HCT116 (cell line): ENCODE data around the gene DHRS11. TPM values are rescaled to one million over a fixed set of nuclear protein-coding genes. Genes with fewer than 3 reads are reported as not detected.

Source experiments
- ATAC-seq: fragments of 200-7000 bp; cut with Tn5 transposase; 2 replicates; pipeline ENCODE4 v1.9.1; 2020; ENCODE audit warnings: mild to moderate bottlenecking, moderate library complexity
- BruUV-seq: library from RNA; stranded (reverse); fragments of 400-500 nt; replicated peaks from 2 replicates; lab custom pipeline; 2021; lab: Mats Ljungman, UMichigan
- CTCF ChIA-PET: fragments of 300-600 bp; sonication (Branson Sonifier 250); formaldehyde crosslinking; loops from one replicate; lab custom pipeline; 2021; ENCODE audit warnings: antibody characterized with exemption; lab: Charles Lee
- POLR2A ChIA-PET: fragments of 300-600, 350-600 bp; sonication (Branson Sonifier 250); formaldehyde crosslinking; loops from one replicate; lab custom pipeline; 2021; ENCODE audit warnings: antibody characterized with exemption; lab: Charles Lee
- RAD21 ChIA-PET, 2 experiments: fragments of 300-600 bp; sonication (Branson Sonifier 250); formaldehyde crosslinking; loops; one replicate each; lab custom pipeline; 2023; ENCODE audit warnings: low total read pairs in 2 of 2; ENCODE audit not compliant: uncharacterized antibody in 2 of 2, unreplicated experiment in 2 of 2, low non-redundant PET in 1 of 2; lab: Charles Lee
- DNase-seq: peaks from one replicate; pipeline ENCODE4 v3.0.0-alpha.2; 2010; ENCODE audit warnings: low read depth, low spot score
- H2AFZ ChIP-seq: fragments of 200-600 bp; shearing (Covaris generic), sonication (generic); 2 replicates; pipeline ENCODE4 v1.6.1; 2017; ENCODE audit warnings: low read depth, mixed run types, mixed read lengths, antibody characterized with exemption, low read length; ENCODE audit not compliant: poor library complexity, severe bottlenecking
- H3K27ac ChIP-seq: 2 replicates; pipeline ENCODE4 v1.5.1; 2012; ENCODE audit warnings: low read depth, low read length
- H3K27me3 ChIP-seq: fragments of 200-600 bp; sonication (generic); 2 replicates; pipeline ENCODE4 v1.6.1; 2016; ENCODE audit warnings: mixed run types, low read length, mixed read lengths; ENCODE audit not compliant: insufficient read depth
- H3K36me3 ChIP-seq, 2 experiments: fragments of 200-500 bp in 1 of 2; fragments of 200-600 bp in 1 of 2; sonication (Bioruptor generic) in 1 of 2; sonication (generic) in 1 of 2; 2 replicates each; pipeline versions ENCODE4 v1.5.1 to v1.6.1; 2014 to 2016; ENCODE audit warnings: low read length in 2 of 2, inconsistent platforms in 1 of 2, mixed read lengths in 1 of 2, mixed run types in 1 of 2; ENCODE audit not compliant: insufficient read depth in 2 of 2, control insufficient read depth in 1 of 2
- H3K4me1 ChIP-seq, 2 experiments: fragments of 200-600 bp in 1 of 2; sonication (generic) in 1 of 2; 2 replicates each; pipeline versions ENCODE4 v1.5.1 to v1.6.1; 2012 to 2017; ENCODE audit warnings: low read length in 2 of 2, inconsistent platforms in 1 of 2, mild to moderate bottlenecking in 1 of 2, mixed read lengths in 1 of 2, mixed run types in 1 of 2, moderate library complexity in 1 of 2; ENCODE audit not compliant: insufficient read depth in 2 of 2, control insufficient read depth in 1 of 2
- H3K4me2 ChIP-seq: fragments of 200-600 bp; sonication (generic); 2 replicates; pipeline ENCODE4 v1.6.1; 2017; ENCODE audit warnings: mixed run types, low read length, mixed read lengths
- H3K4me3 ChIP-seq, 2 experiments: fragments of 200-600 bp in 1 of 2; sonication (generic) in 1 of 2; replicated peaks in 1 of 2; 2 replicates each; pipeline ENCODE4 v1.5.1; 2011 to 2016; ENCODE audit warnings: low read length in 2 of 2, control low read depth in 1 of 2, low read depth in 1 of 2, mild to moderate bottlenecking in 1 of 2, mixed read lengths in 1 of 2, mixed run types in 1 of 2
- H3K79me2 ChIP-seq: fragments of 200-600 bp; sonication (generic); 2 replicates; pipeline ENCODE4 v1.6.1; 2017; ENCODE audit warnings: mild to moderate bottlenecking, mixed run types, low read length, moderate library complexity, mixed read lengths; ENCODE audit not compliant: insufficient read depth
- H3K9ac ChIP-seq: fragments of 200-600 bp; sonication (generic); 2 replicates; pipeline ENCODE4 v1.6.1; 2016; ENCODE audit warnings: low read length, mixed read lengths
- H3K9me2 ChIP-seq: fragments of 200-600 bp; sonication (generic), shearing (Covaris generic); 2 replicates; pipeline ENCODE4 v1.6.1; 2017; ENCODE audit warnings: mixed run types, mild to moderate bottlenecking, moderate library complexity; ENCODE audit not compliant: insufficient read depth
- H3K9me3 ChIP-seq, 2 experiments: fragments of 200-500 bp in 1 of 2; fragments of 200-600 bp in 1 of 2; sonication (Bioruptor generic) in 1 of 2; sonication (generic) in 1 of 2; 2 replicates each; pipeline ENCODE4 v1.6.1; 2014 to 2017; ENCODE audit warnings: low read length in 2 of 2, mixed read lengths in 2 of 2, inconsistent platforms in 1 of 2, low read depth in 1 of 2, mild to moderate bottlenecking in 1 of 2, mixed run types in 1 of 2, moderate library complexity in 1 of 2; ENCODE audit not compliant: control insufficient read depth in 1 of 2, insufficient read depth in 1 of 2
- H4K20me1 ChIP-seq: fragments of 200-600 bp; sonication (generic), shearing (Covaris generic); 2 replicates; pipeline ENCODE4 v1.6.1; 2017; ENCODE audit warnings: mixed run types, mild to moderate bottlenecking, moderate library complexity; ENCODE audit not compliant: insufficient read depth
- EGR1 ChIP-seq: IDR thresholded peaks from 2 replicates; pipeline ENCODE4 v1.6.1; 2012; ENCODE audit warnings: low read depth
- ELF1 ChIP-seq: IDR thresholded peaks from 2 replicates; pipeline ENCODE4 v1.6.1; 2012; ENCODE audit warnings: low read depth, borderline replicate concordance
- EZH2phosphoT487 ChIP-seq: fragments of 200-600 bp; IDR thresholded peaks from 2 replicates; pipeline ENCODE4 v1.6.1; 2018; ENCODE audit warnings: antibody characterized with exemption, borderline replicate concordance
- FOSL1 ChIP-seq: IDR thresholded peaks from 2 replicates; pipeline ENCODE4 v1.6.1; 2012; ENCODE audit warnings: low read depth
- JUND ChIP-seq: IDR thresholded peaks from 2 replicates; pipeline ENCODE4 v1.6.1; 2012
- POLR2A ChIP-seq: IDR thresholded peaks from 2 replicates; pipeline ENCODE4 v1.7.0; 2011; ENCODE audit warnings: borderline replicate concordance; ENCODE audit not compliant: insufficient read depth, insufficient read length; ENCODE audit errors: extremely low read depth
- RAD21 ChIP-seq: IDR thresholded peaks from 2 replicates; pipeline ENCODE4 v1.6.1; 2012; ENCODE audit warnings: low read depth, mild to moderate bottlenecking
- SIN3A ChIP-seq: IDR thresholded peaks from 2 replicates; pipeline ENCODE4 v1.6.1; 2012; ENCODE audit warnings: low read depth
- SP1 ChIP-seq: IDR thresholded peaks from 2 replicates; pipeline ENCODE4 v1.6.1; 2012; ENCODE audit warnings: low read depth
- SRF ChIP-seq: IDR thresholded peaks from 2 replicates; pipeline ENCODE4 v1.6.1; 2012; ENCODE audit warnings: low read depth
- TCF7L2 ChIP-seq: IDR thresholded peaks from 2 replicates; pipeline ENCODE4 v1.7.0; 2011; ENCODE audit warnings: borderline replicate concordance, inconsistent platforms; ENCODE audit not compliant: insufficient read depth, insufficient read length; ENCODE audit errors: extremely low read depth
- YY1 ChIP-seq: IDR thresholded peaks from 2 replicates; pipeline ENCODE4 v1.6.1; 2011; ENCODE audit warnings: low read length, low read depth, moderate library complexity, mild to moderate bottlenecking; ENCODE audit not compliant: insufficient replicate concordance; ENCODE audit errors: extremely low read depth
- intact Hi-C: fragments of 100-400 bp; cut with micrococcal nuclease; formaldehyde crosslinking; loops from 2 replicates; pipeline ENCODE4 v1.10.0; 2022
- total RNA-seq: library from RNA; stranded (reverse); gene quantifications from one replicate; pipeline ENCODE4 v1.2.1, GENCODE V29; 2021; ENCODE audit not compliant: unreplicated experiment
- TF ChIP-seq, protein P1 (sequence below): IDR thresholded peaks from 2 replicates; pipeline ENCODE4 v1.6.1; 2011; ENCODE audit warnings: mild to moderate bottlenecking, low read length, moderate library complexity; ENCODE audit not compliant: insufficient replicate concordance; ENCODE audit errors: extremely low read depth
- TF ChIP-seq, protein P2 (sequence below): IDR thresholded peaks from 2 replicates; pipeline ENCODE4 v1.6.1; 2012
- TF ChIP-seq, protein P3 (sequence below): IDR thresholded peaks from 2 replicates; pipeline ENCODE4 v1.6.1; 2012

DHRS11 gene
- total RNA-seq, 1 experiment from 2014 or later = 21.5 TPM

DNA sequence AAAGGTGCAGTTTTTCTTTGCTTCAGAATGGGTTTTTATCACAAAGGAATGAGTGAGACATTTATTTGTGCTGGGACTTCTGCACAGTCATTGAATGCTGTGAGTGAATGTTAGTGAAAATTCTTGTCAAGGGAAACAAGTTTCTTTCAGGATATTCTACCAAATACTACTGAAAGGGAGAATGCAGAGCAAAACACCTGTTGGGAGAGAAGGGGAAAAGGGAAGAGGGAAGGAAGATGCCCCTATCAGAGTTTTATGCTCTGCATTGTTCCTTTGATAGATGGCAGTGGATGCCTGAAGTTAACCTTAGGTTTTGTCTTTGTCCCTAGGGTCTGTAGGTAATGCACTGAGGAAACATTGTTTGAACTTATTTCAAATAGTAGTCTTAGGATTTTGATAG is 43.9 kb upstream of the DHRS11 start (continued):
- TF ChIP-seq RAD21 (no peak), EGR1 (no peak)

DNA sequence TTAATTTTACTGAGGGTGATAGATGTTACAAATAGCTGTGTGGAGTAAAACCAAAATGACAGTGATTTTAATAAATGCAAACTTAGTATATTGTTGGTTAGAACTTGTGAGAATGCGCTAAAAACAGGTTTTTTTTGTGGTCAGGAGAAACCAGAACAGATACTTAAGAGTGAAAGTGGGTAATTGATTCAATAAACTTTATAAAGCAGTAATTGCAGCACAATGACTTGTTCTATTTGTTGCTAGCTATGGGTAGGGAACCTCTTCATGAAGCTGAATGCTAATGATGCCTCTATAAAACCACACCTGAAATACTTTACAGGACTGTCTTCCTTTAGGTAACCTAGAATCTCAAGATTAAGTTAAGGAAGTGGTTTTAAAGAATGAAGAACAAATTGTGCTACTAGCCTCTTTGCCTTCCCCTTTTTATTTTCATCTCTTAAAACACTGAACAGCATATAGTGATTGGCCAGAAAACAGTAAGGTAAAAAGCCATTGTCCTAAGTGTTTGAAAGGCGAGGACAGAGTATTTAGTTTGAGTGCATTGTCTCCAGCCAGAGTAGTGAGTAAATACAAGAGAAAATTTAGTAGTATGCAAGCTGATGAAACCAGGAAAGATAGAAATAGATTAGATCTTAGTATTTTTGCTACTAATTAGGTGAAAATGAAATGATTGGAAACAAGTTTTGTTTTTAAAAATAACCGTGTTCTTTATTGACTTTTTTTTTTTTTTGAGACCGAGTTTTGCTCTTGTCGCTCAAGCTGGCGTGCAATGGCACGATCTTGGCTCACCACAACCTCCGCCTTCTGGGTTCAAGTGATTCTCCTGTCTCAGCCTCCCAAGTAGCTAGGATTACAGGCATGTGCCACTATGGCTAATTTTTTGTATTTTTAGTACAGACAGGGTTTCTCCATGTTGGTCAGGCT is 40.9 kb upstream of the DHRS11 start:
- Histone ChIP-seq H3K4me2 (no peak overlapping the region), H3K9ac (no peak overlapping the region), H3K4me1 (peaks cover 9 to 14% of the 10 kb centered on the region in 2 experiments; a peak in 3 of 4 replicates), H2AFZ (no peak overlapping the region), H4K20me1 (no peaks in the 10 kb centered on the region; the same call in 1 of the 2 replicates), H3K4me3 (no peak overlapping the region), H3K9me2 (no peaks in the 10 kb centered on the region), H3K27ac (no peak overlapping the region), H3K27me3 (no peaks in the 10 kb centered on the region), H3K36me3 (peaks cover 0 to 9% of the 10 kb centered on the region in 2 experiments; a peak in 2 of 4 replicates), H3K9me3 (no peaks in the 10 kb centered on the region), H3K79me2 (peaks cover 99% of the 10 kb centered on the region)
- ChIA-PET RAD21 (no interaction called here), POLR2A (no interaction called here), CTCF (no interaction called here)
- DNase-seq (no peak), ATAC-seq (no peak)
- BruUV-seq = no TSS peak
- no peak for TF ChIP-seq TCF7L2
- intact Hi-C loops = no loop called here

DNA sequence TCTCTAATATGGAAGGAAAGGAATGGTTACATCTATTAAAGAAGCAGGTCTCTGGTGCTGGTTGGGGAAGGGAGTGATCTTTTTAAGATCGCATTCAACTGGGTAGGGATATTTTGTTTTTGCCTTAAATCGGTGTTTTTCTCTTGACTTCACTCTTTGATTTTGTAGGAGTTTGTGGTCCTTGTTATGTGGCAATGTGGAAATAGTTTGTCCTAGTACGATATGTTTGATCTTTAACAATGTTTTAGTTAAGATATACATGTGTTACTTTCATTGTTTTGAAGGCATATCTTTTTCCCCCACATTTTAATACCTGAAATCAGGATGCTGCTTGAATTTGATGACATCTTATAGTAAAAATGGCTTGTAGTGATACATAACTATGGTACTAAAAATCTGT is 38.2 kb upstream of the DHRS11 start:
- DNase-seq = no peak
- ChIA-PET RAD21 (interaction anchor here in 1 of 2 experiments (0.7 kb wide), 1 partner anchor 93 kb away, joined by 5 read pairs; no protein-coding TSS in a partner anchor), POLR2A (no interaction called here), CTCF (interaction anchor here (0.7 to 1.2 kb wide), 2 partner anchors 19 to 106 kb away, joined by 3 read pairs; partner anchors contain the start of genes MYO19 and PIGW)
- Histone ChIP-seq H3K4me3 (no peak overlapping the region), H3K36me3 (peaks cover 13 to 15% of the 10 kb centered on the region in 2 experiments; a peak in 3 of 4 replicates), H3K79me2 (peaks cover 82% of the 10 kb centered on the region), H3K9ac (no peak overlapping the region), H3K9me3 (no peaks in the 10 kb centered on the region), H3K27ac (no peak overlapping the region), H4K20me1 (no peaks in the 10 kb centered on the region; the same call in 1 of the 2 replicates), H3K9me2 (no peaks in the 10 kb centered on the region), H3K4me2 (no peak overlapping the region), H3K4me1 (no peaks in the 10 kb centered on the region), H3K27me3 (no peaks in the 10 kb centered on the region), H2AFZ (no peak overlapping the region)
- intact Hi-C loops = no loop called here
- BruUV-seq = no TSS peak
- no peak for ATAC-seq
- no peak for TF ChIP-seq SIN3A
- no peak for TF ChIP-seq SP1
- TF ChIP-seq JUND = no peak
- no peak for TF ChIP-seq TCF7L2
- TF ChIP-seq FOSL1 = no peak
- TF ChIP-seq SRF = no peak
- TF ChIP-seq, protein P1, sequence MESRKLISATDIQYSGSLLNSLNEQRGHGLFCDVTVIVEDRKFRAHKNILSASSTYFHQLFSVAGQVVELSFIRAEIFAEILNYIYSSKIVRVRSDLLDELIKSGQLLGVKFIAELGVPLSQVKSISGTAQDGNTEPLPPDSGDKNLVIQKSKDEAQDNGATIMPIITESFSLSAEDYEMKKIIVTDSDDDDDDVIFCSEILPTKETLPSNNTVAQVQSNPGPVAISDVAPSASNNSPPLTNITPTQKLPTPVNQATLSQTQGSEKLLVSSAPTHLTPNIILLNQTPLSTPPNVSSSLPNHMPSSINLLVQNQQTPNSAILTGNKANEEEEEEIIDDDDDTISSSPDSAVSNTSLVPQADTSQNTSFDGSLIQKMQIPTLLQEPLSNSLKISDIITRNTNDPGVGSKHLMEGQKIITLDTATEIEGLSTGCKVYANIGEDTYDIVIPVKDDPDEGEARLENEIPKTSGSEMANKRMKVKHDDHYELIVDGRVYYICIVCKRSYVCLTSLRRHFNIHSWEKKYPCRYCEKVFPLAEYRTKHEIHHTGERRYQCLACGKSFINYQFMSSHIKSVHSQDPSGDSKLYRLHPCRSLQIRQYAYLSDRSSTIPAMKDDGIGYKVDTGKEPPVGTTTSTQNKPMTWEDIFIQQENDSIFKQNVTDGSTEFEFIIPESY = no peak
- no peak for TF ChIP-seq POLR2A
- TF ChIP-seq ELF1 = no peak
- TF ChIP-seq, protein P2, sequence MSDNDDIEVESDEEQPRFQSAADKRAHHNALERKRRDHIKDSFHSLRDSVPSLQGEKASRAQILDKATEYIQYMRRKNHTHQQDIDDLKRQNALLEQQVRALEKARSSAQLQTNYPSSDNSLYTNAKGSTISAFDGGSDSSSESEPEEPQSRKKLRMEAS = no peak
- TF ChIP-seq, protein P3, sequence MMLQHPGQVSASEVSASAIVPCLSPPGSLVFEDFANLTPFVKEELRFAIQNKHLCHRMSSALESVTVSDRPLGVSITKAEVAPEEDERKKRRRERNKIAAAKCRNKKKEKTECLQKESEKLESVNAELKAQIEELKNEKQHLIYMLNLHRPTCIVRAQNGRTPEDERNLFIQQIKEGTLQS = no peak
- TF ChIP-seq YY1 = no peak
- TF ChIP-seq EZH2phosphoT487 = no peak
